Astrocyte (in vitro differentiated cells and primary cell): ENCODE results near the gene LAMA5.

Source experiments
- EZH2 ChIP-seq: IDR thresholded peaks from 2 replicates; pipeline ENCODE4 v1.6.1; 2012; ENCODE audit warnings: mild to moderate bottlenecking, low read length, inconsistent platforms; ENCODE audit not compliant: insufficient read depth
- TF ChIP-seq, protein P1 (sequence below): IDR thresholded peaks from 2 replicates; pipeline ENCODE4 v1.5.1; 2011; ENCODE audit warnings: low read depth, mild to moderate bottlenecking, inconsistent platforms, low read length, moderate library complexity; ENCODE audit not compliant: insufficient read depth

DNA sequence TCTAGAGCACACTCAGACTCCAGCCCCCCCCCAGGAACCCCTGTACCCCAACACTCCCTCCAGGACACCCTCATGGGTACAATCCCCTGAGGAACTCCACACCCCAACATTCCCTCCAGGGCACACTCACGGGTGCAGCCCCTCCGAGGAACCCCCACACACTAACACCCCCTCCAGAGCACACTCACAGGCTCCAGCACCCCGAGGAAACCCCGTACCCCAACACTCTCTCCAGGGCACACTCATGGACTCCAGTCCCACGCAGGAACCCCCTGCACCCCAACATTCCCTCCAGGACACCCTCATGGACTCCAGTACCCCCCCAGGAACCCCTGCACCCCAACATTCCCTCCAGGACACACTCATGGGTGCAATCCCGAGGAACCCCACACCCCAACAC is 31.6 kb downstream of the LAMA5 start:
- TF ChIP-seq, protein P1, sequence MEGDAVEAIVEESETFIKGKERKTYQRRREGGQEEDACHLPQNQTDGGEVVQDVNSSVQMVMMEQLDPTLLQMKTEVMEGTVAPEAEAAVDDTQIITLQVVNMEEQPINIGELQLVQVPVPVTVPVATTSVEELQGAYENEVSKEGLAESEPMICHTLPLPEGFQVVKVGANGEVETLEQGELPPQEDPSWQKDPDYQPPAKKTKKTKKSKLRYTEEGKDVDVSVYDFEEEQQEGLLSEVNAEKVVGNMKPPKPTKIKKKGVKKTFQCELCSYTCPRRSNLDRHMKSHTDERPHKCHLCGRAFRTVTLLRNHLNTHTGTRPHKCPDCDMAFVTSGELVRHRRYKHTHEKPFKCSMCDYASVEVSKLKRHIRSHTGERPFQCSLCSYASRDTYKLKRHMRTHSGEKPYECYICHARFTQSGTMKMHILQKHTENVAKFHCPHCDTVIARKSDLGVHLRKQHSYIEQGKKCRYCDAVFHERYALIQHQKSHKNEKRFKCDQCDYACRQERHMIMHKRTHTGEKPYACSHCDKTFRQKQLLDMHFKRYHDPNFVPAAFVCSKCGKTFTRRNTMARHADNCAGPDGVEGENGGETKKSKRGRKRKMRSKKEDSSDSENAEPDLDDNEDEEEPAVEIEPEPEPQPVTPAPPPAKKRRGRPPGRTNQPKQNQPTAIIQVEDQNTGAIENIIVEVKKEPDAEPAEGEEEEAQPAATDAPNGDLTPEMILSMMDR = no peak
- no peak for TF ChIP-seq EZH2
